H1 (cell line): ENCODE results near the gene CCT4. TPM values are rescaled to one million over a fixed set of nuclear protein-coding genes. Genes with fewer than 3 reads are reported as not detected.
A peak's percentile ranks its signal among the peaks of the same experiment; 100 is the strongest.

ENCODE experiments used
- CTCF ChIA-PET: fragments of 300-600 bp; sonication (Branson Sonifier 250); formaldehyde crosslinking; loops from one replicate; lab custom pipeline; 2021; ENCODE audit not compliant: partially characterized antibody; lab: Charles Lee
- POLR2A ChIA-PET: fragments of 300-600 bp; sonication (Branson Sonifier 250); formaldehyde crosslinking; loops from one replicate; lab custom pipeline; 2021; ENCODE audit warnings: inconsistent platforms; ENCODE audit not compliant: partially characterized antibody; lab: Charles Lee
- DNase-seq, 2 experiments: peaks; one replicate each; pipeline versions ENCODE4 v3.0.0 to v3.0.0-alpha.2; 2010 to 2022; ENCODE audit warnings: low spot score in 2 of 2, low read depth in 1 of 2, mixed read lengths in 1 of 2
- FAIRE-seq: peaks from 2 replicates; lab custom pipeline; 2011; peaks lifted over from hg19 to GRCh38; lab: Jason Lieb, UNC
- H2AFZ ChIP-seq: 2 replicates; pipeline ENCODE4 v1.8.1; 2012; ENCODE audit warnings: low read length, inconsistent platforms
- H2AK5ac ChIP-seq: 2 replicates; pipeline ENCODE4 v1.6.1; 2013; ENCODE audit warnings: low read depth, low read length
- H2BK120ac ChIP-seq: replicated peaks from 2 replicates; pipeline ENCODE3; 2013; ENCODE audit warnings: low read depth, low read length, inconsistent platforms
- H2BK12ac ChIP-seq: 2 replicates; pipeline ENCODE4 v1.6.1; 2013; ENCODE audit warnings: low read depth, low read length
- H2BK15ac ChIP-seq: 2 replicates; pipeline ENCODE4 v1.6.1; 2013; ENCODE audit warnings: low read length
- H2BK20ac ChIP-seq: 2 replicates; pipeline ENCODE4 v1.6.1; 2013; ENCODE audit warnings: low read length
- H2BK5ac ChIP-seq: 2 replicates; pipeline ENCODE4 v1.6.1; 2013; ENCODE audit warnings: low read depth, low read length
- H3K14ac ChIP-seq: 2 replicates; pipeline ENCODE4 v1.6.1; 2013; ENCODE audit warnings: inconsistent platforms; ENCODE audit not compliant: insufficient read length
- H3K18ac ChIP-seq: 2 replicates; pipeline ENCODE4 v1.6.1; 2013; ENCODE audit warnings: low read length; ENCODE audit errors: extremely low read depth
- H3K23ac ChIP-seq: 2 replicates; pipeline ENCODE4 v1.6.1; 2013; ENCODE audit warnings: inconsistent platforms; ENCODE audit not compliant: insufficient read length
- H3K23me2 ChIP-seq: 2 replicates; pipeline ENCODE4 v1.6.1; 2013; ENCODE audit warnings: low read depth, low read length
- H3K27ac ChIP-seq: 2 replicates; pipeline ENCODE4 v1.6.1; 2011; ENCODE audit warnings: low read depth, low read length, inconsistent platforms
- H3K27me3 ChIP-seq, 4 experiments: replicated peaks in 1 of 4; 1 replicate in 1 of 4; 2 replicates in 3 of 4; pipeline versions ENCODE4 v1.6.1 to v1.8.1; 2011 to 2013; ENCODE audit warnings: low read length in 3 of 4, mild to moderate bottlenecking in 3 of 4, inconsistent platforms in 2 of 4, mixed read lengths in 2 of 4, moderate library complexity in 1 of 4; ENCODE audit not compliant: control insufficient read depth in 3 of 4, insufficient read depth in 3 of 4; ENCODE audit errors: extremely low read depth in 1 of 4
- H3K36me3 ChIP-seq, 4 experiments: 2 replicates each; pipeline versions ENCODE4 v1.6.1 to v1.8.1; 2011 to 2013; ENCODE audit warnings: mild to moderate bottlenecking in 4 of 4, low read length in 3 of 4, moderate library complexity in 2 of 4, control low read depth in 1 of 4, inconsistent platforms in 1 of 4; ENCODE audit not compliant: insufficient read depth in 4 of 4, control insufficient read depth in 2 of 4
- H3K4ac ChIP-seq: replicated peaks from 2 replicates; pipeline ENCODE3; 2013; ENCODE audit warnings: low read length, low read depth, mixed read lengths, inconsistent platforms; ENCODE audit not compliant: insufficient read length
- H3K4me1 ChIP-seq, 4 experiments: replicated peaks in 1 of 4; 1 replicate in 1 of 4; 2 replicates in 3 of 4; pipeline versions ENCODE4 v1.6.1 to v1.8.1; 2011 to 2013; ENCODE audit warnings: low read length in 3 of 4, inconsistent platforms in 2 of 4, mixed read lengths in 1 of 4; ENCODE audit not compliant: insufficient read depth in 4 of 4, control insufficient read depth in 3 of 4
- H3K4me2 ChIP-seq, 2 experiments: 2 replicates each; pipeline versions ENCODE4 v1.6.1 to v1.8.1; 2011 to 2013; ENCODE audit warnings: low read depth in 2 of 2, low read length in 2 of 2, control low read depth in 1 of 2, inconsistent platforms in 1 of 2, mild to moderate bottlenecking in 1 of 2; ENCODE audit not compliant: insufficient read depth in 1 of 2
- H3K4me3 ChIP-seq, 4 experiments: fragments of 200-600, 300-600 bp in 1 of 4; sonication (generic), shearing (Covaris generic), sonication (Bioruptor Twin) in 1 of 4; 2 replicates each; pipeline versions ENCODE4 v1.5.1 to v1.8.1; 2011 to 2016; ENCODE audit warnings: low read length in 4 of 4, low read depth in 3 of 4, control low read depth in 2 of 4, inconsistent platforms in 2 of 4, mild to moderate bottlenecking in 2 of 4, mixed read lengths in 1 of 4, moderate library complexity in 1 of 4; ENCODE audit not compliant: insufficient read depth in 2 of 4; ENCODE audit errors: extremely low read depth in 1 of 4
- H3K56ac ChIP-seq: replicated peaks from 2 replicates; pipeline ENCODE3; 2013; ENCODE audit warnings: low read depth, mild to moderate bottlenecking, mixed read lengths, low read length, inconsistent platforms; ENCODE audit not compliant: insufficient read length
- H3K79me1 ChIP-seq: 2 replicates; pipeline ENCODE4 v1.6.1; 2013; ENCODE audit warnings: low read depth, low read length, control low read depth
- H3K79me2 ChIP-seq, 2 experiments: 2 replicates each; pipeline versions ENCODE4 v1.6.1 to v1.8.1; 2012 to 2013; ENCODE audit warnings: low read length in 2 of 2, mild to moderate bottlenecking in 2 of 2, inconsistent platforms in 1 of 2; ENCODE audit not compliant: insufficient read depth in 2 of 2, control insufficient read depth in 1 of 2
- H3K9ac ChIP-seq, 4 experiments: replicated peaks in 1 of 4; 1 replicate in 1 of 4; 2 replicates in 3 of 4; pipeline versions ENCODE4 v1.6.1 to v1.8.1; 2011 to 2013; ENCODE audit warnings: low read depth in 3 of 4, low read length in 3 of 4, control low read depth in 2 of 4, mild to moderate bottlenecking in 2 of 4, moderate library complexity in 2 of 4, inconsistent platforms in 1 of 4; ENCODE audit errors: extremely low read depth in 1 of 4
- H3K9me3 ChIP-seq, 2 experiments: 2 replicates each; pipeline versions ENCODE4 v1.6.1 to v1.8.1; 2012 to 2013; ENCODE audit warnings: mild to moderate bottlenecking in 2 of 2, moderate library complexity in 2 of 2, control low read depth in 1 of 2, inconsistent platforms in 1 of 2, low read depth in 1 of 2, low read length in 1 of 2, mixed read lengths in 1 of 2; ENCODE audit not compliant: insufficient read depth in 2 of 2
- H4K20me1 ChIP-seq, 2 experiments: replicated peaks in 1 of 2; 2 replicates each; pipeline versions ENCODE3 to v1.8.1; 2011 to 2013; ENCODE audit warnings: inconsistent platforms in 2 of 2, low read length in 2 of 2, mild to moderate bottlenecking in 1 of 2; ENCODE audit not compliant: insufficient read depth in 2 of 2, control insufficient read depth in 1 of 2
- H4K5ac ChIP-seq: 2 replicates; pipeline ENCODE4 v1.6.1; 2013; ENCODE audit warnings: low read length, low read depth, mixed read lengths, inconsistent platforms; ENCODE audit not compliant: insufficient read length
- H4K8ac ChIP-seq: 2 replicates; pipeline ENCODE4 v1.8.0; 2013; ENCODE audit warnings: mild to moderate bottlenecking, moderate library complexity, low read length, inconsistent platforms; ENCODE audit not compliant: insufficient read depth; ENCODE audit errors: extremely low read depth
- H4K91ac ChIP-seq: replicated peaks from 2 replicates; pipeline ENCODE3; 2013; ENCODE audit warnings: low read length, mixed read lengths, inconsistent platforms; ENCODE audit not compliant: insufficient read length
- CHD1 ChIP-seq: IDR thresholded peaks from 2 replicates; pipeline ENCODE4 v1.6.1; 2012; ENCODE audit warnings: low read depth, low read length, improper control_type of control experiment
- FOSL1 ChIP-seq: IDR thresholded peaks from 2 replicates; pipeline ENCODE4 v1.6.1; 2011; ENCODE audit warnings: mild to moderate bottlenecking, low read depth, low read length, moderate library complexity; ENCODE audit not compliant: insufficient read depth
- KDM1A ChIP-seq: fragments of 200-600, 300-600 bp; sonication (generic); IDR thresholded peaks from 2 replicates; pipeline ENCODE4 v1.7.1; 2016; ENCODE audit warnings: mild to moderate bottlenecking, low read length, borderline replicate concordance
- NANOG ChIP-seq: IDR thresholded peaks from 2 replicates; pipeline ENCODE4 v1.6.1; 2011; ENCODE audit warnings: low read length, low read depth, mild to moderate bottlenecking, inconsistent platforms; ENCODE audit not compliant: insufficient read depth, poor library complexity, severe bottlenecking
- NRF1 ChIP-seq: IDR thresholded peaks from 2 replicates; pipeline ENCODE4 v1.6.1; 2011; ENCODE audit warnings: mild to moderate bottlenecking, low read depth, low read length, improper control_type of control experiment
- POLR2A ChIP-seq, 2 experiments: IDR thresholded peaks; 1 replicate in 1 of 2; 2 replicates in 1 of 2; pipeline ENCODE4 v1.6.1; 2011; ENCODE audit warnings: low read depth in 2 of 2, low read length in 2 of 2, mild to moderate bottlenecking in 2 of 2; ENCODE audit errors: control extremely low read depth in 1 of 2
- POLR2AphosphoS5 ChIP-seq: IDR thresholded peaks from 2 replicates; pipeline ENCODE4 v1.6.1; 2011; ENCODE audit warnings: low read depth, low read length
- WGBS, 2 experiments: shearing (Covaris generic) in 1 of 2; methylation state at CpG; one replicate each; pipeline versions ENCODE4 v1.1.6 to v1.1.7; 2013 to 2015; ENCODE audit warnings: low lambda C conversion rate in 2 of 2, mixed read lengths in 2 of 2, inconsistent platforms in 1 of 2, low coverage in 1 of 2, missing lambda C conversion rate in 1 of 2; ENCODE audit not compliant: insufficient replicate concordance in 2 of 2, insufficient coverage in 1 of 2, insufficient read length in 1 of 2; ENCODE audit errors: extremely low coverage in 1 of 2, missing lambda C conversion rate in 1 of 2; 5-methylcytosine and 5-hydroxymethylcytosine counted together
- polyA plus RNA-seq, 7 experiments: library from polyadenylated mRNA; depleted of rRNA in 3 of 7; stranded (reverse) in 5 of 7; unstranded in 2 of 7; fragments of >200 nt in 5 of 7; fragments of 200-250 nt in 2 of 7; gene quantifications; 1 replicate in 5 of 7; 2 replicates in 1 of 7; 4 replicates in 1 of 7; pipeline versions ENCODE4 v1.2.1 to v1.2.3, GENCODE V29; 2011 to 2013; ENCODE audit warnings: missing spikeins in 2 of 7, mixed read lengths in 2 of 7
- total RNA-seq: library from RNA; stranded (reverse); fragmentation: NEBNext Ultra II Directional; extraction: Animal tissue kit (Norgen Biotek cat#: 25700); gene quantifications from 2 replicates; pipeline ENCODE4 v1.2.1, GENCODE V29; 2021
- TF ChIP-seq, protein P1 (sequence below): IDR thresholded peaks from 2 replicates; pipeline ENCODE4 v1.6.1; 2012; ENCODE audit warnings: inconsistent platforms

Gene CCT4
- total and polyA plus RNA-seq, 2 of the 8 experiments (the other 6 are each of a cell fraction or from before 2014, with no cell fraction given): 129 to 359 TPM

DNA sequence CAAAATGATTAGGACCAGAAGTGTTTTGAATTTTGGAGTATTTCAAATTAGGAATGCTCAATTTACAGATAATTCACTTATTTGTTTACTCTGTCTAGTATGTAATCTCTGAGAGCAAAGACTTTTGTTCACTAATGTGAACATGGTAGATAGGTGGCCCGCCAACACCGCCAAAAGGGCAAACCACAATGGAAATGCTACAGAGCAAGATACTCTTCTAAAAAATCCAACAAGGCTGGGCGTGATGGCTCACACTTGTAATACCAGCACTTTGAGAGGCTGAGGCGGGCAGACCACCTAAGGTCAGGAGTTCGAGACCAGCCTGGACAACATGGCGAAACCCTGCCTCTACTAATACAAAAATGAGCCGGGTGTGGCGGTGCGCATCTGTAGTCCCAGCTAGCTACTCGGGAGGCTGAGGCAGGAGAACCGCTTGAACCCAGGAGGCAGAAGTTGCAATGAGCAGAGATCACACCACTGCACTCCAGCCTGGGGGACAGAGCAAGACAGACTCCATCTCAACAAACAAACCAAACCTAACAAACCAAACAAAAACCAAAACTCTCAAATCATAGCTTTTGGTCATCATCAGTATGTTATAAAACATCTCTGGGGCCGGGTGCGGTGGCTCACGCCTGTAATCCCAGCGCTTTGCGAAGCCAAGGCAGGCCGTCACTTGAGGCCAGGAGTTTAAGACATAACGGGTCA is 2.4 kb downstream of the CCT4 start:
- Histone ChIP-seq H3K14ac (no peak overlapping the region), H3K4me2 (peak overlapping the region; percentile 72 to 90), H2BK5ac (no peak overlapping the region), H3K27ac (no peak overlapping the region), H3K23ac (no peak overlapping the region), H3K4me1 (peaks cover 0 to 2% (median 0%) of the 10 kb centered on the region in 4 experiments; a peak in 3 of 7 replicates), H2BK15ac (no peak overlapping the region), H3K9me3 (no peaks in the 10 kb centered on the region), H3K4ac (no peak overlapping the region), H3K36me3 (peaks cover 19 to 52% (median 31%) of the 10 kb centered on the region in 4 experiments), H2BK120ac (no peak overlapping the region), H4K20me1 (peaks cover 7 to 10% of the 10 kb centered on the region in 2 experiments), H4K8ac (no peak overlapping the region), H2BK20ac (no peak overlapping the region), H2BK12ac (no peak overlapping the region), H4K91ac (no peak overlapping the region), H4K5ac (no peak overlapping the region), H3K23me2 (peaks cover 9% of the 10 kb centered on the region), H3K18ac (no peak overlapping the region), H3K9ac (no peak overlapping the region), H3K79me2 (peaks cover 29 to 53% of the 10 kb centered on the region in 2 experiments)
- no peak for DNase-seq
- FAIRE-seq: no peak
- POLR2A ChIA-PET: interaction anchor here (0.6 to 3.5 kb wide), 9 partner anchors 9 to 50 kb away, joined by 3 to 26 read pairs (median 5); partner anchors contain the start of gene FAM161A
- 92% methylated on average over 18 of the region's 18 CpGs; no CpG with 5 or more reads in 1 of the 2 experiments for WGBS, 2 experiments
- TF ChIP-seq KDM1A: no peak
- no peak for TF ChIP-seq NRF1
- no peak for TF ChIP-seq CHD1
- no peak for TF ChIP-seq NANOG
- TF ChIP-seq, protein P1, sequence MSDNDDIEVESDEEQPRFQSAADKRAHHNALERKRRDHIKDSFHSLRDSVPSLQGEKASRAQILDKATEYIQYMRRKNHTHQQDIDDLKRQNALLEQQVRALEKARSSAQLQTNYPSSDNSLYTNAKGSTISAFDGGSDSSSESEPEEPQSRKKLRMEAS: no peak
- TF ChIP-seq FOSL1: no peak
- TF ChIP-seq POLR2A (IDR thresholded peaks at IDR 0.05; ENCODE audit: control extremely low read depth in 1 of 2, low read depth in 2 of 2, low read length in 2 of 2): no peak
- TF ChIP-seq POLR2AphosphoS5: 0 out of 2 replicates have a peak, but pooled peaks have one; percentile 42
- TF ChIP-seq, all 59 proteins: peak for 1
- H3K79me1 ChIP-seq: peaks cover 4% of the 10 kb centered on the region; the same call in 1 of the 2 replicates
- peak overlapping the region; percentile 20 to 99 (median 96); a peak in 6 of 8 replicates for H3K4me3 ChIP-seq
- no peak overlapping the region for H2AFZ ChIP-seq
- CTCF ChIA-PET: no interaction called here
- H3K27me3 ChIP-seq: no peaks in the 10 kb centered on the region
- H2AK5ac ChIP-seq: no peak overlapping the region
- H3K56ac ChIP-seq: no peak overlapping the region
